GM19463 (cell line): Measurements from ENCODE around the gene MYBBP1A.

Experiments used
- ATAC-seq: cut with Tn5 transposase; IDR thresholded peaks from one replicate; pipeline ENCODE4 v1.9.1; 2021; ENCODE audit warnings: mild to moderate bottlenecking, moderate library complexity; ENCODE audit not compliant: unreplicated experiment

MYBBP1A gene

GRCh38 chr17:4539025-4539424 lies 16.2 kb downstream of the MYBBP1A start:
- no peak for ATAC-seq

GRCh38 chr17:4538236-4539002 lies 16.8 kb downstream of the MYBBP1A start:
- no peak for ATAC-seq

GRCh38 chr17:4537451-4538235 lies 17.5 kb downstream of the MYBBP1A start:
- no peak for ATAC-seq

- no peak for ATAC-seq
Measured at GRCh38 chr17:4536742-4537411, 18.3 kb downstream of the MYBBP1A start.

- no peak for ATAC-seq
Measured at GRCh38 chr17:4536259-4536741, 18.9 kb downstream of the MYBBP1A start.

- no peak for ATAC-seq
Measured at GRCh38 chr17:4535667-4536258, 19.4 kb downstream of the MYBBP1A start.

- ATAC-seq, result no peak
Measured at GRCh38 chr17:4534928-4535666, 20.1 kb downstream of the MYBBP1A start.

- ATAC-seq, result no peak
Measured at GRCh38 chr17:4534515-4534914, 20.7 kb downstream of the MYBBP1A start.

- ATAC-seq, result no peak
Measured at GRCh38 chr17:4533523-4534504, 21.4 kb downstream of the MYBBP1A start.

GRCh38 chr17:4532860-4533522 lies 22.2 kb downstream of the MYBBP1A start:
- ATAC-seq, result no peak

GRCh38 chr17:4531988-4532736 lies 23.0 kb downstream of the MYBBP1A start:
- ATAC-seq, result no peak

- ATAC-seq, result no peak
Measured at GRCh38 chr17:4530799-4531730, 24.1 kb downstream of the MYBBP1A start.

- no peak for ATAC-seq
Measured at GRCh38 chr17:4529533-4530152, 25.5 kb downstream of the MYBBP1A start.

GRCh38 chr17:4527566-4528125 lies 27.5 kb downstream of the MYBBP1A start:
- ATAC-seq, result no peak

GRCh38 chr17:4527134-4527533 lies 28.1 kb downstream of the MYBBP1A start:
- ATAC-seq, result no peak
